ENCODE results near the gene VIT. TPM values are rescaled to one million over a fixed set of nuclear protein-coding genes. Genes with fewer than 3 reads are reported as not detected.

VIT gene
- total and polyA plus RNA-seq, 2 experiments from 2014 or later, result 0.22 to 0.31 TPM

GRCh38 chr2:36809069-36809445, 112.5 kb downstream of the VIT start:
- in situ Hi-C loops (cut with MboI), result no loop called here
- Histone ChIP-seq H2AFZ (no peak overlapping the region), H3K27me3 (replicated peaks; ENCODE audit: insufficient read depth) (no peaks in the 10 kb centered on the region), H3K27ac (no peak overlapping the region), H4K20me1 (ENCODE audit: insufficient read depth) (no peaks in the 10 kb centered on the region), H3K79me2 (ENCODE audit: insufficient read depth) (no peaks in the 10 kb centered on the region), H3K4me2 (ENCODE audit: unreplicated experiment) (no peak overlapping the region), H3K4me1 (ENCODE audit: insufficient read depth) (no peaks in the 10 kb centered on the region), H3K9me3 (ENCODE audit: low read depth) (no peaks in the 10 kb centered on the region), H3K9ac (no peak overlapping the region), H3K9me2 (ENCODE audit: insufficient read depth) (no peaks in the 10 kb centered on the region), H3K4me3 (no peak overlapping the region), H3K36me3 (ENCODE audit: low read depth) (no peaks in the 10 kb centered on the region), H3F3A (ENCODE audit: insufficient read depth) (no peaks in the 10 kb centered on the region)
- DNase-seq, result no peak
- TF ChIP-seq EZH2 (IDR thresholded peaks at IDR 0.05; ENCODE audit: insufficient read depth, poor library complexity, severe bottlenecking) (no peak), EZH2phosphoT487 (IDR thresholded peaks at IDR 0.05; ENCODE audit: insufficient read depth, low read depth) (no peak)
- WGBS, 2 experiments (ENCODE audit: low coverage in 1 of 2, low lambda C conversion rate in 2 of 2, missing lambda C conversion rate in 2 of 2), result 71 to 82% methylated on average over 3 of the region's 3 CpGs

DNA sequence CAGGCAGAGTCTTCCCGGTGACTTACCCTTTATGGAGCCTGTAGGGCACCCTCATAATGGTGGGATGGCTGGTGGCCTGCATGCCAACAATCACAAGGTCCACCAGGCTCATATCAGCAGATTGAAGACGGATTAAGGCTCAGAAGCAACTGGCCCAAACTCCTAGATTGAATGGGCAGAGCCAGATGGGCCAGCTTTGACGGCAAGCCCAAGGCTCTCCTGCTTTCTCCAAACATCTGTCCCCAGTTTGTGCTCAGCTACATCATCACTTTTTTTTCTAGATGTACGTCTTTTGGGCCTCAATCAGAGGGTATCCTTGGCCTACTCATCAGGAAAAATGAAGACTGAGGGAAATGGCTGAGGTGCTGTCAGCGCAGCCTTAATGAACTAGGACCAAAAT, 114.6 kb downstream of the VIT start:
- Histone ChIP-seq H3K36me3 (ENCODE audit: low read depth) (no peaks in the 10 kb centered on the region), H2AFZ (no peak overlapping the region), H3K9ac (no peak overlapping the region), H3K27me3 (replicated peaks; ENCODE audit: insufficient read depth) (no peaks in the 10 kb centered on the region), H3K27ac (no peak overlapping the region), H3K4me1 (ENCODE audit: insufficient read depth) (no peaks in the 10 kb centered on the region), H3K4me2 (ENCODE audit: unreplicated experiment) (no peak overlapping the region), H3K9me3 (ENCODE audit: low read depth) (no peaks in the 10 kb centered on the region), H3K9me2 (ENCODE audit: insufficient read depth) (no peaks in the 10 kb centered on the region), H4K20me1 (ENCODE audit: insufficient read depth) (no peaks in the 10 kb centered on the region), H3K4me3 (no peak overlapping the region), H3F3A (ENCODE audit: insufficient read depth) (no peaks in the 10 kb centered on the region), H3K79me2 (ENCODE audit: insufficient read depth) (no peaks in the 10 kb centered on the region)
- 49 to 51% methylated on average over 5 of the region's 5 CpGs for WGBS, 2 experiments (ENCODE audit: low coverage in 1 of 2, low lambda C conversion rate in 2 of 2, missing lambda C conversion rate in 2 of 2)
- TF ChIP-seq EZH2phosphoT487 (IDR thresholded peaks at IDR 0.05; ENCODE audit: insufficient read depth, low read depth) (no peak), EZH2 (IDR thresholded peaks at IDR 0.05; ENCODE audit: insufficient read depth, poor library complexity, severe bottlenecking) (no peak)
- no peak for DNase-seq
- in situ Hi-C loops (cut with MboI), result no loop called here

- H2AFZ ChIP-seq, result no peak overlapping the region
- H3K4me1 ChIP-seq (ENCODE audit: insufficient read depth), result no peaks in the 10 kb centered on the region
- H3K9me3 ChIP-seq (ENCODE audit: low read depth), result no peaks in the 10 kb centered on the region
- no peak overlapping the region for H3K4me3 ChIP-seq
- H3K9me2 ChIP-seq (ENCODE audit: insufficient read depth), result no peaks in the 10 kb centered on the region
- TF ChIP-seq EZH2 (IDR thresholded peaks at IDR 0.05; ENCODE audit: insufficient read depth, poor library complexity, severe bottlenecking), result no peak
- no peak for TF ChIP-seq EZH2phosphoT487 (IDR thresholded peaks at IDR 0.05; ENCODE audit: insufficient read depth, low read depth)
- no peak overlapping the region for H3K4me2 ChIP-seq (ENCODE audit: unreplicated experiment)
- H3K27ac ChIP-seq, result no peak overlapping the region
- H4K20me1 ChIP-seq (ENCODE audit: insufficient read depth), result no peaks in the 10 kb centered on the region
- no peaks in the 10 kb centered on the region for H3K27me3 ChIP-seq (replicated peaks; ENCODE audit: insufficient read depth)
- no peak overlapping the region for H3K9ac ChIP-seq
- H3K79me2 ChIP-seq (ENCODE audit: insufficient read depth), result no peaks in the 10 kb centered on the region
- DNase-seq, result peak; percentile 8
- no peaks in the 10 kb centered on the region for H3K36me3 ChIP-seq (ENCODE audit: low read depth)
- 9 to 12% methylated on average over 6 of the region's 6 CpGs for WGBS, 2 experiments (ENCODE audit: low coverage in 1 of 2, low lambda C conversion rate in 2 of 2, missing lambda C conversion rate in 2 of 2)
- H3F3A ChIP-seq (ENCODE audit: insufficient read depth), result no peaks in the 10 kb centered on the region
- in situ Hi-C loops (cut with MboI), result no loop called here
Observed at GRCh38 chr2:36812196-36812595, 115.7 kb downstream of the VIT start.

DNA sequence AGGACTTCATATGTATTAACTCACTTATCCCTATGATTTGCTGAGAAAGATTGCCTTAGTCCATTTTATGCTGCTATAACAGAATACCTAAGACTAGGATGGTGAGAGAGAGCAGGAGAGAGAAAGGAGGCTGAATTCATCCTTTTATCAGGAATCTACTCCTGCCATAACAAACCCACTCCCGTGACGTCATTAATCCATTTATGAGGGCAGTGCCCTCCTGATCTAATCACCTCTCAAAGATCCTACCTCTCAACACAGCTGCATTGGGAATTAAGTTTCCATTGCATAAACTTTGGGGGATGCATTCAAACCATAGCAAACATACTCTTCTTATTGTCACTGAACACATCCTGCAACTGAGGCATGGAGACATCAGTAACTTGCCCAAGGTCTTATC, 122.0 kb downstream of the VIT start:
- Histone ChIP-seq H3K4me1 (ENCODE audit: insufficient read depth) (no peaks in the 10 kb centered on the region), H4K20me1 (ENCODE audit: insufficient read depth) (no peaks in the 10 kb centered on the region), H3K4me2 (ENCODE audit: unreplicated experiment) (no peak overlapping the region), H3K27ac (no peak overlapping the region), H3F3A (ENCODE audit: insufficient read depth) (no peaks in the 10 kb centered on the region), H3K27me3 (replicated peaks; ENCODE audit: insufficient read depth) (0 out of 2 replicates have a peak, but pooled peaks cover 3% of the 10 kb centered on the region), H3K79me2 (ENCODE audit: insufficient read depth) (no peaks in the 10 kb centered on the region), H3K36me3 (ENCODE audit: low read depth) (no peaks in the 10 kb centered on the region), H3K9me2 (ENCODE audit: insufficient read depth) (no peaks in the 10 kb centered on the region), H3K9ac (no peak overlapping the region), H3K9me3 (ENCODE audit: low read depth) (no peaks in the 10 kb centered on the region), H2AFZ (no peak overlapping the region), H3K4me3 (no peak overlapping the region)
- no peak for DNase-seq
- WGBS, 2 experiments (ENCODE audit: low coverage in 1 of 2, low lambda C conversion rate in 2 of 2, missing lambda C conversion rate in 2 of 2), result 50 to 52% methylated on average over 2 of the region's 2 CpGs
- TF ChIP-seq EZH2phosphoT487 (IDR thresholded peaks at IDR 0.05; ENCODE audit: insufficient read depth, low read depth), result no peak
- in situ Hi-C loops (cut with MboI), result no loop called here

- Histone ChIP-seq H3K4me1 (ENCODE audit: insufficient read depth) (no peaks in the 10 kb centered on the region), H3K36me3 (ENCODE audit: low read depth) (no peaks in the 10 kb centered on the region), H3K9me2 (ENCODE audit: insufficient read depth) (no peaks in the 10 kb centered on the region), H3K4me3 (no peak overlapping the region), H3K79me2 (ENCODE audit: insufficient read depth) (no peaks in the 10 kb centered on the region), H3K9ac (no peak overlapping the region), H2AFZ (no peak overlapping the region), H3K9me3 (ENCODE audit: low read depth) (no peaks in the 10 kb centered on the region), H3K27ac (no peak overlapping the region), H4K20me1 (ENCODE audit: insufficient read depth) (no peaks in the 10 kb centered on the region), H3K4me2 (ENCODE audit: unreplicated experiment) (no peak overlapping the region), H3F3A (ENCODE audit: insufficient read depth) (no peaks in the 10 kb centered on the region), H3K27me3 (replicated peaks; ENCODE audit: insufficient read depth) (0 out of 2 replicates have a peak, but pooled peaks cover 3% of the 10 kb centered on the region)
- in situ Hi-C loops (cut with MboI), result no loop called here
- no peak for DNase-seq
- 78 to 83% methylated on average over 4 of the region's 4 CpGs for WGBS, 2 experiments (ENCODE audit: low coverage in 1 of 2, low lambda C conversion rate in 2 of 2, missing lambda C conversion rate in 2 of 2)
- no peak for TF ChIP-seq EZH2 (IDR thresholded peaks at IDR 0.05; ENCODE audit: insufficient read depth, poor library complexity, severe bottlenecking)
- no peak for TF ChIP-seq EZH2phosphoT487 (IDR thresholded peaks at IDR 0.05; ENCODE audit: insufficient read depth, low read depth)
Observed at GRCh38 chr2:36819095-36819711, 122.7 kb downstream of the VIT start.

All from GM23248 (cell line).